Common myeloid progenitor, CD34-positive (primary cell): Measurements from ENCODE around the gene NKAIN2.

Experiments
- CTCF ChIA-PET: fragments of 350-600 bp; sonication (Branson Sonifier 250); formaldehyde crosslinking; loops from one replicate; lab custom pipeline; 2021; ENCODE audit warnings: antibody characterized with exemption; lab: Charles Lee
- POLR2A ChIA-PET: fragments of 350-600 bp; sonication (Branson Sonifier 250); formaldehyde crosslinking; loops from one replicate; lab custom pipeline; 2021; ENCODE audit warnings: antibody characterized with exemption; lab: Charles Lee
- DNase-seq, 3 donors: peaks; one replicate each; pipeline versions ENCODE4 v3.0.0 to v3.0.0-alpha.2; 2013
- H3K27ac ChIP-seq, 2 experiments: 1 replicate in 1 of 2; 2 replicates in 1 of 2; pipeline ENCODE4 v1.7.0; 2013; ENCODE audit warnings: inconsistent platforms in 2 of 2, low read length in 2 of 2, mild to moderate bottlenecking in 2 of 2, low read depth in 1 of 2, moderate library complexity in 1 of 2; ENCODE audit not compliant: severe bottlenecking in 2 of 2, insufficient read depth in 1 of 2, poor library complexity in 1 of 2
- H3K27me3 ChIP-seq, 5 experiments: replicated peaks in 2 of 5; 1 replicate in 3 of 5; 2 replicates in 2 of 5; pipeline versions ENCODE4 v1.6.1 to v1.7.0; 2013; ENCODE audit warnings: low read length in 4 of 5, mild to moderate bottlenecking in 2 of 5, moderate library complexity in 2 of 5, inconsistent platforms in 1 of 5; ENCODE audit not compliant: insufficient read depth in 5 of 5, control insufficient read depth in 4 of 5
- H3K36me3 ChIP-seq, 4 experiments: 1 replicate in 2 of 4; 2 replicates in 2 of 4; pipeline versions ENCODE4 v1.6.1 to v1.7.0; 2013; ENCODE audit warnings: low read length in 3 of 4, control low read depth in 1 of 4, mild to moderate bottlenecking in 1 of 4; ENCODE audit not compliant: control insufficient read depth in 4 of 4, insufficient read depth in 4 of 4
- H3K4me1 ChIP-seq, 4 experiments: 1 replicate in 3 of 4; 2 replicates in 1 of 4; pipeline versions ENCODE4 v1.6.1 to v1.7.1; 2013; ENCODE audit warnings: low read length in 3 of 4, mild to moderate bottlenecking in 3 of 4, control low read depth in 1 of 4, inconsistent platforms in 1 of 4, moderate library complexity in 1 of 4; ENCODE audit not compliant: control insufficient read depth in 4 of 4, insufficient read depth in 4 of 4; ENCODE audit errors: control extremely low read depth in 1 of 4
- H3K4me3 ChIP-seq, 7 experiments: 1 replicate in 4 of 7; 2 replicates in 3 of 7; pipeline versions ENCODE4 v1.5.1 to v1.7.0; 2013; ENCODE audit warnings: mild to moderate bottlenecking in 7 of 7, low read length in 6 of 7, moderate library complexity in 6 of 7, inconsistent platforms in 2 of 7, low read depth in 2 of 7, control low read depth in 1 of 7; ENCODE audit not compliant: insufficient read depth in 4 of 7, control insufficient read depth in 1 of 7; ENCODE audit errors: extremely low read depth in 1 of 7
- H3K9me3 ChIP-seq, 5 experiments: 1 replicate in 4 of 5; 2 replicates in 1 of 5; pipeline versions ENCODE4 v1.6.1 to v1.7.1; 2013; ENCODE audit warnings: low read length in 4 of 5, mild to moderate bottlenecking in 2 of 5, inconsistent platforms in 1 of 5, low read depth in 1 of 5, moderate library complexity in 1 of 5; ENCODE audit not compliant: control insufficient read depth in 4 of 5, insufficient read depth in 2 of 5; ENCODE audit errors: control extremely low read depth in 1 of 5
- WGBS: methylation state at CpG from one replicate; pipeline ENCODE4 v1.1.5; 2013; ENCODE audit not compliant: insufficient coverage; 5-methylcytosine and 5-hydroxymethylcytosine counted together

The NKAIN2 gene

DNA sequence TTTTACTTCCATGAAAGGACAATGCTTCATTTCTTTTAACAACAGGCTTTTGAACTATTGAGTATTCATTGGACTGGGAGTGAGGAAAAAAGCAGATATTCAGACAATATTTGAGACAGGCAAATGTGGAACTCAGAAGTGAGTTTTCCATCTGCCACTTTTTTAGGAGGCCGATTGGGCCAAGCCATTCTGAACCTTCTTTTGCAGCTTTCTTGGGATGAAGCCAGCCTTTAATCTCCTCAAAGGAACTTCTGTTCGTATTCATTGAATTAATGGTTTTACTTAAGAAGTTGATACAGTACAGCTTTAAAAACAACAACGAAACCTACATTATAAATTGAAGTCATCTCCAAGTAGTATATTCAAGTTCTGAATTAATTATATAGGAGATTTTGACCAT is 971.5 kb downstream of the NKAIN2 start:
- no peaks in the 10 kb centered on the region for H3K4me1 ChIP-seq
- no peaks in the 10 kb centered on the region for H3K36me3 ChIP-seq
- 100% methylated on average over 1 of the region's 3 CpGs for WGBS
- CTCF ChIA-PET, result interaction anchor here (0.9 kb wide), 1 partner anchor 9 kb away, joined by 3 read pairs; no protein-coding TSS in a partner anchor
- H3K27me3 ChIP-seq, result no peaks in the 10 kb centered on the region
- H3K9me3 ChIP-seq, result peaks cover 0 to 2% (median 0%) of the 10 kb centered on the region in 5 experiments
- DNase-seq, result no peak
- no peak overlapping the region for H3K4me3 ChIP-seq
- H3K27ac ChIP-seq, result no peak overlapping the region
- POLR2A ChIA-PET, result no interaction called here

DNA sequence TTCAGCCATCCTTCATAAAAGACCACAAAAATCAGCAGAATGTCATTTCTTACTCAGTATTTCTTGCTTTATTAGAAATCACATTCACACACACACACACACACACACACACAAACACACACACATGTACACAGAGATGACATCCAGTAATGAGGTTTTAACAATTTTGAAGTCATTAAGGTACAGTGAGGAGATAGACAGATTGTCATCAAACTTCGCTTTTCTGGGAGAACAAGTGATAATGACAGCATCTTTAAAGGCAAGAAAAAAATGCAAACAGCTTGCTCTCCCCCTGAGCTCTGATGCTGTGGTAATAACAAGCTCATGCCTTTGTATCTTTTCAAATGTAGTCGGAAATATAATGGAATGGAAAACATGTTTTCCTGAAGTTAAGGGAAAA is 974.2 kb downstream of the NKAIN2 start:
- Histone ChIP-seq H3K4me3 (no peak overlapping the region), H3K27me3 (no peaks in the 10 kb centered on the region), H3K4me1 (no peaks in the 10 kb centered on the region), H3K27ac (no peak overlapping the region), H3K9me3 (peaks cover 0 to 2% (median 0%) of the 10 kb centered on the region in 5 experiments), H3K36me3 (no peaks in the 10 kb centered on the region)
- DNase-seq, result no peak
- CTCF ChIA-PET, result interaction anchor here (0.7 to 1.0 kb wide), 2 partner anchors 18 to 33 kb away, joined by 3 to 4 read pairs; no protein-coding TSS in a partner anchor
- POLR2A ChIA-PET, result no interaction called here
- 100% methylated on average over 1 of the region's 2 CpGs for WGBS

DNA sequence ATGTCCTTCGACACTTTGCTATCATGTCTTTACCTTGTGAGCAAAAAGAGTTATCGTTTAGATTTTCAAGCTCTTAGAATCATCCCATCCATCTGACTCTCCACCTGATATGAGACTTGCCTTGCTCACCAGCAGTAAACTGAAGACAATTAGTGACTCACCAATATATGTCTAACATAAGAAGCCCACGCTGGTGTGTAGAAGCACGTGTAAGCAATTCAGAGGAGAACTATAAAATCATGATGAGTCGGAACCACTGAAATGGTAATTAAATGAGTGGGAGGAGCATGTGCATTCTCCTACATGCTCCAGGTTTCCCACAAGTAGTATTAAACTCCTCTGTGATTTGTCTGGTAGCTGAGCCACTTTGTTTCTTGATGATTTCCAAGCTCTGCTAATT is 977.0 kb downstream of the NKAIN2 start:
- POLR2A ChIA-PET, result no interaction called here

DNA sequence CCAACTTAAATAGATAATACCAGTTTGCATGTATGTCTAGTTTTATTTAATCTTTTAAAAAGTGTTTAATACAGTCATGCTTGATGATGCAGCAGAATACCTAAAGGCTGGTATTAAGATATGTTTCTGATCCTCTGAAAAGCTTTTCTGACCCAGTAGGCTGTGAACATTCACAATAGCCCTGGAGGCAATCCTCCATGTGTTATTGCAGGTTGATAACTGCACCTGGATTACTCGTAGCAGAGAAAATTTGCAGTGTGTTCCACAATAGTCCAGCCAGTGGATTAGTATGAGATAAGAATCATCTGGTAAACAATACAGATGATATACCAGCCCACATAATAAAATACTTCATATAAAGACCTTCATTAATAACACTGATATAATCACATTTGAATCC is 979.7 kb downstream of the NKAIN2 start:
- ChIA-PET CTCF (no interaction called here), POLR2A (no interaction called here)
- no peak overlapping the region for H3K4me3 ChIP-seq
- H3K27ac ChIP-seq, result no peak overlapping the region
- WGBS, result no CpG with 5 or more reads among the region's 1 CpG
- no peaks in the 10 kb centered on the region for H3K27me3 ChIP-seq
- DNase-seq, result no peak
- H3K9me3 ChIP-seq, result peaks cover 0 to 2% (median 0%) of the 10 kb centered on the region in 5 experiments
- H3K4me1 ChIP-seq, result no peaks in the 10 kb centered on the region
- no peaks in the 10 kb centered on the region for H3K36me3 ChIP-seq

More for the DNA sequence above, 977.0 kb downstream of the NKAIN2 start:
- no peaks in the 10 kb centered on the region for H3K36me3 ChIP-seq
- no peaks in the 10 kb centered on the region for H3K27me3 ChIP-seq
- H3K27ac ChIP-seq, result no peak overlapping the region
- WGBS, result 95% methylated on average over 5 of the region's 5 CpGs
- CTCF ChIA-PET, result no interaction called here
- H3K4me1 ChIP-seq, result no peaks in the 10 kb centered on the region
- no peak for DNase-seq
- no peak overlapping the region for H3K4me3 ChIP-seq
- H3K9me3 ChIP-seq, result peaks cover 0 to 2% (median 0%) of the 10 kb centered on the region in 5 experiments

DNA sequence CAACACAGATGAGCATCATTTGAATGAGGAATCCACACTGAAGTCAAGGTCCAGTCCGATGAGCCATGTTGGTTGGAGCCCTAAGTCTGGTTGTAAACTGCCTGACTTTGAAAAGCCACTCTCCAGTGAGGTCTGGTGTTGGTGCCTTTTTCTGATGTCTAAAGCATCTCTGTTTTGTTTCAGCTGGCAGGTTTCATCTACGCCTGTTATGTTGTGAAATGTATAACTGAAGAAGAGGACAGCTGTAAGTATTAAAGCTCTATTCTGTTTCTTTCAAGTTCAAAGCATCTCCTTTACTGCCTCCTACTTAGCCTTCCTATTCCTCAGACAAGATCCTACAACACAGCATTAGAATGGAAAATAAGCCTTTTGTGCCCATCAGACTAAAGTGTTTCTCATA is 987.5 kb downstream of the NKAIN2 start:
- 100% methylated on average over 1 of the region's 2 CpGs for WGBS
- no peak for DNase-seq

DNA sequence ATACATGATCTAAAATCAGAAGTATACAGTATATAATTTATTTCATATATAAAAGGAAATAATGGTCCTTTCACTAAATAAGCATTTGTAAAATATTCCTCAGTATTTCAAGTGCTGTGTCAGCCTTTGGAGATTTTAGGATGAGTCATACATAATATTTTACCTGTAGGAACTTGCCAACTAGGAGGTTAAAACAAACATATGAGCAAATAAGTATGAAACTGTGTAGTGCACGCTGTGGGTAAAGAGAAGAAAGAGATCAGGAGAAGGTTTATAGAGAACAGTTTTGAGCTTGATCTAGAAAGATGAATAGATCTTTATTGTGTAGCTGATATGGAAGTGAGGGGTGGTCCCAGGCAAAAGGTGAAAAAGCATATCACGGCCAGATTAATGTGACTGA is 988.7 kb downstream of the NKAIN2 start:
- no peak overlapping the region for H3K4me3 ChIP-seq
- CTCF ChIA-PET, result no interaction called here

More for the DNA sequence above, 987.5 kb downstream of the NKAIN2 start:
- Histone ChIP-seq H3K4me1 (no peaks in the 10 kb centered on the region), H3K27ac (no peak overlapping the region), H3K4me3 (no peak overlapping the region), H3K27me3 (no peaks in the 10 kb centered on the region), H3K9me3 (no peaks in the 10 kb centered on the region), H3K36me3 (no peaks in the 10 kb centered on the region)
- CTCF ChIA-PET, result no interaction called here
- POLR2A ChIA-PET, result no interaction called here

GRCh38 chr6:124793398-124793797 is 989.7 kb downstream of the NKAIN2 start:
- Histone ChIP-seq H3K4me1 (no peaks in the 10 kb centered on the region), H3K9me3 (no peaks in the 10 kb centered on the region), H3K4me3 (no peak overlapping the region), H3K27me3 (no peaks in the 10 kb centered on the region), H3K36me3 (no peaks in the 10 kb centered on the region), H3K27ac (no peak overlapping the region)
- ChIA-PET POLR2A (no interaction called here), CTCF (interaction anchor here (1.1 kb wide), 1 partner anchor 1015 kb away, joined by 5 read pairs; no protein-coding TSS in a partner anchor)
- DNase-seq, result no peak

More for the DNA sequence above, 988.7 kb downstream of the NKAIN2 start:
- H3K36me3 ChIP-seq, result no peaks in the 10 kb centered on the region
- no peaks in the 10 kb centered on the region for H3K27me3 ChIP-seq
- no peak overlapping the region for H3K27ac ChIP-seq
- H3K4me1 ChIP-seq, result no peaks in the 10 kb centered on the region
- POLR2A ChIA-PET, result no interaction called here
- 100% methylated on average over 2 of the region's 2 CpGs for WGBS
- no peaks in the 10 kb centered on the region for H3K9me3 ChIP-seq
- DNase-seq, result no peak
